Nephron progenitor cell (in vitro differentiated cells): ENCODE measurements around the gene SEC61A1.

Experiments
- DNase-seq: peaks from one replicate; pipeline ENCODE4 v3.0.0; 2021
- H3K27ac Mint-ChIP-seq: 2 replicates; pipeline ENCODE4 v1.8.0; 2021; ENCODE audit warnings: mild to moderate bottlenecking, moderate library complexity, mixed read lengths
- H3K27me3 Mint-ChIP-seq: 2 replicates; pipeline ENCODE4 v1.8.0; 2021; ENCODE audit warnings: mild to moderate bottlenecking, low read depth, mixed read lengths; ENCODE audit not compliant: poor library complexity
- H3K36me3 Mint-ChIP-seq: 2 replicates; pipeline ENCODE4 v1.8.0; 2021; ENCODE audit warnings: low read depth, mixed read lengths
- H3K4me1 Mint-ChIP-seq: 2 replicates; pipeline ENCODE4 v1.8.0; 2021; ENCODE audit warnings: mixed read lengths
- H3K4me3 Mint-ChIP-seq: 2 replicates; pipeline ENCODE4 v1.8.0; 2021; ENCODE audit warnings: mild to moderate bottlenecking, moderate library complexity, mixed read lengths
- H3K9me3 Mint-ChIP-seq: 2 replicates; pipeline ENCODE4 v1.8.0; 2021; ENCODE audit warnings: mild to moderate bottlenecking, moderate library complexity, mixed read lengths
- TF ChIP-seq, protein P1 (sequence below): fragments of 200-600 bp; sonication (generic); IDR thresholded peaks from 2 replicates; pipeline ENCODE4 v1.5.0; 2021; ENCODE audit warnings: antibody characterized with exemption

The SEC61A1 gene

DNA sequence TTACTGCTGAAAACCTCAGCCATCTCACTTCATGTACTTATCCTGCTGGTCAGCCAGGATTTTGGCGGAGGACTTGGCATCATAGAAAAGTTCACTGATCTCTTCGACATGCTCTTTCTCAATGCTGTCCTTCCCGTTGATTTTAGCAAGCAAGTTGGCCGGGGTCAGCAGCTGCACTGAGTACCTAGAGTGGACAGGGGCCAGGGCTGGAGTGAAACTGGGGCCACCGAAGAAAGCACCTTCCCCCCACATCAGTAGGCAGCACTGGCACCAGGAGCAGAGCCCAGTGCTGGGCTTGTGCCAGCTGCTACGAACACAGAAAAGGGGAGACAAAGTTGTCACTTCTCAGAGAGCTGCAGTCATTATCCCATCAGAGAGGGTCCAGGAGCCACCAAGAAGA lies 29.0 kb downstream of the SEC61A1 start:
- no peak for DNase-seq
- H3K27ac Mint-ChIP-seq: no peak overlapping the region
- H3K4me3 Mint-ChIP-seq: no peak overlapping the region
- peaks cover 62% of the 10 kb centered on the region for H3K36me3 Mint-ChIP-seq
- peaks cover 22% of the 10 kb centered on the region for H3K4me1 Mint-ChIP-seq
- no peaks in the 10 kb centered on the region for H3K9me3 Mint-ChIP-seq
- TF ChIP-seq, protein P1, sequence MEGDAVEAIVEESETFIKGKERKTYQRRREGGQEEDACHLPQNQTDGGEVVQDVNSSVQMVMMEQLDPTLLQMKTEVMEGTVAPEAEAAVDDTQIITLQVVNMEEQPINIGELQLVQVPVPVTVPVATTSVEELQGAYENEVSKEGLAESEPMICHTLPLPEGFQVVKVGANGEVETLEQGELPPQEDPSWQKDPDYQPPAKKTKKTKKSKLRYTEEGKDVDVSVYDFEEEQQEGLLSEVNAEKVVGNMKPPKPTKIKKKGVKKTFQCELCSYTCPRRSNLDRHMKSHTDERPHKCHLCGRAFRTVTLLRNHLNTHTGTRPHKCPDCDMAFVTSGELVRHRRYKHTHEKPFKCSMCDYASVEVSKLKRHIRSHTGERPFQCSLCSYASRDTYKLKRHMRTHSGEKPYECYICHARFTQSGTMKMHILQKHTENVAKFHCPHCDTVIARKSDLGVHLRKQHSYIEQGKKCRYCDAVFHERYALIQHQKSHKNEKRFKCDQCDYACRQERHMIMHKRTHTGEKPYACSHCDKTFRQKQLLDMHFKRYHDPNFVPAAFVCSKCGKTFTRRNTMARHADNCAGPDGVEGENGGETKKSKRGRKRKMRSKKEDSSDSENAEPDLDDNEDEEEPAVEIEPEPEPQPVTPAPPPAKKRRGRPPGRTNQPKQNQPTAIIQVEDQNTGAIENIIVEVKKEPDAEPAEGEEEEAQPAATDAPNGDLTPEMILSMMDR: no peak
- peaks cover 12% of the 10 kb centered on the region for H3K27me3 Mint-ChIP-seq

DNA sequence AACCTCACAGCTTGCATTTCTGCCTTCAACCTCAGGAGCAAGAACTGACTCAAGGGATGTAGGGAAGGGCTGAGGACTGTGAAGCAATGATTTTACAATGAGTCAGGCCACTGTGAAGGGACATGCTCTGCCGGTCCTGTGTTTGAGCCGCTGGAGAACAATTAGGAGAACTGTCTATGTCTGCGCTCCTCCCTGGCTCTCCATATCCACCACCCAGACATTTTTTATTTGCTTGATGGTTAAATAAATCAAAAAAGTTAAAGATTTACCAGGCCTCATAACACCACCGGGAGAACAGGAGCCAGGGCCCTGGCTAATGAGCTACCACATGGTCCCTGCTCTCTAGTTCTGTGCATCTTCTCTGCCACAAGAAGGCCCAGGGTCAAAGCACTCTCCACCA lies 29.6 kb downstream of the SEC61A1 start:
- TF ChIP-seq, protein P1: no peak
- peaks cover 8% of the 10 kb centered on the region for H3K27me3 Mint-ChIP-seq
- no peak for DNase-seq
- peaks cover 22% of the 10 kb centered on the region for H3K4me1 Mint-ChIP-seq
- H3K9me3 Mint-ChIP-seq: no peaks in the 10 kb centered on the region
- peaks cover 65% of the 10 kb centered on the region for H3K36me3 Mint-ChIP-seq
- no peak overlapping the region for H3K4me3 Mint-ChIP-seq
- no peak overlapping the region for H3K27ac Mint-ChIP-seq

DNA sequence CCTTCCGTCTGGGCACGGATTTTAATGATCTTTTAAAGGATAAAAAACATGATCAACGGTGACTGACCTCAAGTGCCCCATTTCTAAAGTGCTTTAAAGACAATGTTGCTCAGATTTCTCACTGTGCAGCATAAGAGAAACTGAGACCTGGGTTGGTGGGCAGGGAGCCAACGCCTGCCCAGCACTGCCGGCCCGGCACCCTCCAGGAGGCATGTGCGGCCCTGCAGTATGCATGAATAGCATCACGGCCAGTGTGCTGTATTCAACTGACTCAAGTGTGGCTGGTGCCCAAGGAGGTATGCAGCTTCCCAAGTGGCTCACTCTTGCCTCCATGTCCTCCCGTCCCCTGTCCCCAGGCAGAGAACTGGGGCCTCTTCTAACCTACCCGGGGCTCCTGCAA lies 30.3 kb downstream of the SEC61A1 start:
- TF ChIP-seq, protein P1: no peak
- H3K9me3 Mint-ChIP-seq: no peaks in the 10 kb centered on the region
- no peak overlapping the region for H3K27ac Mint-ChIP-seq
- H3K36me3 Mint-ChIP-seq: peaks cover 72% of the 10 kb centered on the region
- H3K4me3 Mint-ChIP-seq: no peak overlapping the region
- peaks cover 4% of the 10 kb centered on the region for H3K27me3 Mint-ChIP-seq
- DNase-seq: no peak
- peaks cover 18% of the 10 kb centered on the region for H3K4me1 Mint-ChIP-seq

DNA sequence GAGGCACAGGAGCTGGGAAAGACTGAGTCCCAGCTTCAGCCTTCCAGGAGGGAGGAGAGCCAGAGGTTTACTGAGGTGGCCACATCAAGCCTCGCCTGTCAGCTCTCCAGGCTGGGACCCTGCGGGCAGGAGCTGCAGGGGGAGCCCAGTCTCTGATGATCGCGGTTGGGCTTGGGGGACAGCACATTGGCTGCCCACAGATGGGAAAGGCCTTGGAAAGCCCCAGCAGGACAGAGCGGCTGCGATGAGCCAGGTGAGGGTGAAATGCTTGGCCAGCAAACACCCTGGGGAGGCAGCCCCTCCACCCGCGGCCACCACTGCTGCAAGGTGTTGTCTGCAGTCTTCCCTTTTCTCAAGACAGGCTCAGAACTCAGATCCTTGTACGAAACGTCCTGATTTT lies 31.2 kb downstream of the SEC61A1 start:
- peaks cover 72% of the 10 kb centered on the region for H3K36me3 Mint-ChIP-seq
- no peak for DNase-seq
- no peak overlapping the region for H3K27ac Mint-ChIP-seq
- no peaks in the 10 kb centered on the region for H3K9me3 Mint-ChIP-seq
- H3K4me1 Mint-ChIP-seq: peaks cover 10% of the 10 kb centered on the region
- H3K27me3 Mint-ChIP-seq: peaks cover 3% of the 10 kb centered on the region
- TF ChIP-seq, protein P1: no peak
- H3K4me3 Mint-ChIP-seq: no peak overlapping the region

DNA sequence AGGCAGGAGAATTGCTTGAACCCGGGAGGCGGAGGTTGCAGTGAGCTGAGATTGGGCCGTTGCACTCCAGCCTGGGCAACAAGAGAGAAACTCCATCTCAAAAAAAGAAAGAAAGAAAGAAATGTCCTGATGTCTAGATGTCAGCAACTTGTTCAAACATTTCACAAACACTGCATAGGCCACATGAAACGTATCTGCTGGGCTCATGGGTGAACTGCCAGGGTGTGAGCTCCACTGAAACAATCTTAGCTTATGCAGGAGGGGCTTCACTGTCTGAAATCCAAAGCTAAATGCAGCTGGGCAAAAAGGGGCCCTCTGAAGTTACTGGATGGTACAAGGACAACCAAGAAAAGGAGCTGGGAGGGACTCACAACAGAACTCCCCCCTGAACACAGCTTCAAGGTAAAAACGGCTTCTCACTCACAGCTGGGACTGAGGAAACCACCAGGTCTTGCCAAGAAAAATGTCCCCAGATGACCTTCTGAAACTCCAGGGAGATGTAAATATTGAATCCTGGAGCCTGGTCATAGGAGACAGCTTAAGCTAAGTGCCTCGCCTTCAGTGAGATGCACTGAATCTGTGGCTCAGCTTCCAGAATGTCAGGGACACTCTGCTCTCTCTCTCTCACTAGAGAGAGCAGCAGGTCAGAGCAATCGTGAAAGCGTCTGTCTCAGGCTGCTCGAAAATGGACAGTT lies 31.9 kb downstream of the SEC61A1 start:
- Mint-ChIP-seq H3K27me3 (no peaks in the 10 kb centered on the region), H3K36me3 (peaks cover 65% of the 10 kb centered on the region), H3K4me3 (no peak overlapping the region), H3K9me3 (no peaks in the 10 kb centered on the region), H3K27ac (no peak overlapping the region), H3K4me1 (peaks cover 3% of the 10 kb centered on the region)
- no peak for DNase-seq
- TF ChIP-seq, protein P1: no peak

DNA sequence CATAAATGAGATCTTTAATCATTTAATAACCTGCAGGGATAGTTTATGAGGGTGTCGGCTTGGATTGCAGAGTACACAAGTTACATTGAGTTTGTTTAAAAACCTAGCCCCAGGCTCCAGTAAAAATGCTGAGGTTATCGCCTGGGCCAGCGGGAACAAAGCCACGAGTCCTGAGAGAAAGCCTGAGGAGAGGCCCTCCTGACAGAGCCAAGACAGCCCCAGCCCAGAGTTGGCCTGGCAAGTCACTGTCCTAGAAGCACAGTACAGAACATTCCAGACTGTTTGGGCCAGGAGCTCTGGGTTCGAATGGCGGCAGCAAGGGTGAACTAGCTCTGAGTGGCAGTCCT lies 32.4 kb downstream of the SEC61A1 start:
- Mint-ChIP-seq H3K27ac (no peak overlapping the region), H3K9me3 (no peaks in the 10 kb centered on the region), H3K4me3 (no peak overlapping the region), H3K27me3 (no peaks in the 10 kb centered on the region), H3K4me1 (no peaks in the 10 kb centered on the region), H3K36me3 (peaks cover 59% of the 10 kb centered on the region)
- no peak for DNase-seq
- TF ChIP-seq, protein P1: no peak
